T-helper 2 cell treated with Interferon-gamma antibody and Interleukin-4, amounts not matched to agents 5 μg/mL and 100 μg/mL, for 36 hours (primary cell): ENCODE results near the gene SLC8A1.
"Not testable (repeated sequence)": the region's sequence is repeated elsewhere in the genome, so short reads cannot be mapped to it uniquely, and the experiment has no call there.

Experiments
- DNase-seq: peaks from one replicate; pipeline ENCODE4 v3.0.0; 2021; ENCODE audit warnings: low spot score
- H3K27ac Mint-ChIP-seq: one replicate; pipeline ENCODE4 v1.8.0; 2021; ENCODE audit warnings: mild to moderate bottlenecking, mixed read lengths
- H3K27me3 Mint-ChIP-seq: one replicate; pipeline ENCODE4 v1.8.0; 2021; ENCODE audit warnings: low read depth, mixed read lengths
- H3K36me3 Mint-ChIP-seq: one replicate; pipeline ENCODE4 v1.8.0; 2021; ENCODE audit warnings: low read depth, mixed read lengths
- H3K4me1 Mint-ChIP-seq: one replicate; pipeline ENCODE4 v1.8.0; 2021; ENCODE audit warnings: low read depth, mixed read lengths
- H3K4me3 Mint-ChIP-seq: one replicate; pipeline ENCODE4 v1.8.0; 2022; ENCODE audit warnings: mild to moderate bottlenecking, moderate library complexity, mixed read lengths
- H3K9me3 Mint-ChIP-seq: one replicate; pipeline ENCODE4 v1.8.0; 2021; ENCODE audit warnings: mixed read lengths

SLC8A1 gene

DNA sequence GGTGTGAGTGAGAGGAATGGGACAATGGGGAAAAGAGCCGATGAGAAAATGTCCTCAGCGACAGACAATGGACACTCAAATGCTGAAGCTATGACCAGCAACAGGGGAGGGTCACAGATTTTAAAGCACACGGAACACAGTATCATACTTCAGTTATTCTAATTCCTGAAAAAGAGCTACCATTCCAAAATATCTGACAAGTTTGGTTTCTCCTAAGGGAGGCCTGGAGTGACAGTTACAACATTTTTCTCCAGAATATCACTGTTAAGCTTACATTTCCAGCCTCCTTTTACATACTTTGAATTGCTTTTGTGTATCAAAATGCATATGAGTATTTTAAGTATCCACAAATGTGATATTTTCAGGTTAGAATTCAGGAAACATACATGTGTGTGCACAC, 351.2 kb downstream of the SLC8A1 start:
- Mint-ChIP-seq H3K27me3 (peaks cover 3% of the 10 kb centered on the region), H3K9me3 (no peaks in the 10 kb centered on the region), H3K27ac (no peak overlapping the region), H3K4me3 (no peak overlapping the region), H3K4me1 (peaks cover 8% of the 10 kb centered on the region), H3K36me3 (peaks cover 2% of the 10 kb centered on the region)
- DNase-seq, result no peak

DNA sequence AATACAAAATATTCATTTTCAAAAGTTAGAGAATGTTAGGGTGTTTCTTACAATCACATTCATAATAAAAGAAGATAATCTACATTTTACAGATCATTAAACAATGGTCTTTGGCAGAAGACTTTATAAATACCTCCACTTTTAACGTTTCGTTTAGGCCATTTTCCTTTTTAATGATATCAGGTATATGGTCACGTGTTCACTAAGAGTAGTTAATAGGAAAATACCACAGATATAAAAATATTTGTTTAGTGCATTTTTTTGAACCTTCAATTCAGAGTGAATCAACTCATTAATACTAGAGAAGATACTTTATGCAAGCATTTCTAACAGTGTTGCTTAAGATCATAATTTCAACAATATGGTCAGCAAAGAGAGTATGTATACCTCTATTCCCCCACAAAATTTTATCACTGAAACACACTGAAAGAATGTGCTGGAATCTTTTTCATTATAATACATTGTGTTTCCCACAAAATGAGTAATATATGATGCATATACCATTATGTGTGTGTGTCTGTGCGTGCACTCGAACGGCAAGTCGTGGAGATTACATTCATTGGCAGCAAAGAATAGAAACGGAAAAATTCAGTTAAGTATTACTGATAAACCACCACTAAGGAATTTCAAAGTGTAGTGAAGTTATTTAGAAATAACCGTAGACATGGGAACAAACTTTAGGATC, 353.0 kb downstream of the SLC8A1 start:
- no peak overlapping the region for H3K4me3 Mint-ChIP-seq
- H3K4me1 Mint-ChIP-seq, result peaks cover 11% of the 10 kb centered on the region
- no peak for DNase-seq
- H3K36me3 Mint-ChIP-seq, result peaks cover 2% of the 10 kb centered on the region
- no peaks in the 10 kb centered on the region for H3K9me3 Mint-ChIP-seq
- H3K27me3 Mint-ChIP-seq, result peaks cover 3% of the 10 kb centered on the region
- no peak overlapping the region for H3K27ac Mint-ChIP-seq

DNA sequence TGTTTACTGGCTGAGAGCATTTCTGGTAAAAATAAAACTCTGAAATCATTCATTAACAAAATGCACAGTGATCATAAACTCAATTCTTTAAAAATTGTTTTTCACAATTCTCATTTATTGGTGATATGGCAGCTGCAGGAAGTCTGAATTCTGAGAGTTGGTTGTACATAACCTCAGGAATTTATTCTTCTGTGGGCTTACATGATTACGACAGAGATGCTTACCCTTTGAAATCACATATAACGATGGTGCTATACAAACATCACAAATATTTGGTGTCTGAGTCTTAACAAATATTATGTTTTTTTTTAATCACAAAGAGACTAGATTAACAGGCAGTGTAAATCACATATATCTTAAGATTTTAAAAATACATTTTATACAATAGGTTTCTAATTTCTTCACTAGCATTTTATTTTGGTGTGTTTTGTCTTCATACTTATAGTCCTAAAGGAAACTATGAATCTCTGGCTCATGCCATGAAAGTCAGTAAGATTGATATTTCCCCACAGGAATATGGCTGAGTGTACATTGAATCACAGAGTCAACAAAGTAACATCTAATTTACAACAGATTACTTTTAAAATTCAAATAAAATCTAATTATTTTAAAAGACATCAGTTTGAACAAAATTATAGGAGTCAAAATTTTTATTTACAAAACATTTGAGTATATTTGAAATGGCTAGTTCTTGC, 354.1 kb downstream of the SLC8A1 start:
- H3K27ac Mint-ChIP-seq, result no peak overlapping the region
- H3K9me3 Mint-ChIP-seq, result no peaks in the 10 kb centered on the region
- H3K4me3 Mint-ChIP-seq, result no peak overlapping the region
- H3K27me3 Mint-ChIP-seq, result no peaks in the 10 kb centered on the region
- H3K36me3 Mint-ChIP-seq, result peaks cover 2% of the 10 kb centered on the region
- no peak for DNase-seq
- H3K4me1 Mint-ChIP-seq, result peaks cover 13% of the 10 kb centered on the region

- peaks cover 17% of the 10 kb centered on the region for H3K4me1 Mint-ChIP-seq
- no peak overlapping the region for H3K4me3 Mint-ChIP-seq
- H3K27me3 Mint-ChIP-seq, result no peaks in the 10 kb centered on the region
- H3K9me3 Mint-ChIP-seq, result no peaks in the 10 kb centered on the region
- DNase-seq, result no peak
- H3K36me3 Mint-ChIP-seq, result peaks cover 2% of the 10 kb centered on the region
- H3K27ac Mint-ChIP-seq, result no peak overlapping the region
Observed at GRCh38 chr2:40096360-40096759, 355.5 kb downstream of the SLC8A1 start.

GRCh38 chr2:40095000-40095399, 356.9 kb downstream of the SLC8A1 start:
- H3K4me3 Mint-ChIP-seq, result no peak overlapping the region
- H3K36me3 Mint-ChIP-seq, result peaks cover 2% of the 10 kb centered on the region
- no peak overlapping the region for H3K27ac Mint-ChIP-seq
- H3K4me1 Mint-ChIP-seq, result peaks cover 10% of the 10 kb centered on the region
- DNase-seq, result no peak
- no peaks in the 10 kb centered on the region for H3K27me3 Mint-ChIP-seq
- no peaks in the 10 kb centered on the region for H3K9me3 Mint-ChIP-seq

GRCh38 chr2:40094451-40094850, 357.4 kb downstream of the SLC8A1 start:
- no peaks in the 10 kb centered on the region for H3K27me3 Mint-ChIP-seq
- no peaks in the 10 kb centered on the region for H3K9me3 Mint-ChIP-seq
- peaks cover 10% of the 10 kb centered on the region for H3K4me1 Mint-ChIP-seq
- no peak overlapping the region for H3K4me3 Mint-ChIP-seq
- no peaks in the 10 kb centered on the region for H3K36me3 Mint-ChIP-seq
- H3K27ac Mint-ChIP-seq, result no peak overlapping the region
- DNase-seq, result no peak

- Mint-ChIP-seq H3K4me1 (peaks cover 10% of the 10 kb centered on the region), H3K9me3 (no peaks in the 10 kb centered on the region), H3K4me3 (no peak overlapping the region), H3K27ac (no peak overlapping the region), H3K27me3 (no peaks in the 10 kb centered on the region), H3K36me3 (peaks cover 1% of the 10 kb centered on the region)
- no peak for DNase-seq
Observed at GRCh38 chr2:40093021-40093675, 358.7 kb downstream of the SLC8A1 start.

GRCh38 chr2:40090044-40090443, 361.8 kb downstream of the SLC8A1 start:
- H3K36me3 Mint-ChIP-seq, result peaks cover 2% of the 10 kb centered on the region
- H3K27me3 Mint-ChIP-seq, result no peaks in the 10 kb centered on the region
- peaks cover 8% of the 10 kb centered on the region for H3K4me1 Mint-ChIP-seq
- no peak overlapping the region for H3K4me3 Mint-ChIP-seq
- no peak for DNase-seq
- no peaks in the 10 kb centered on the region for H3K9me3 Mint-ChIP-seq
- no peak overlapping the region for H3K27ac Mint-ChIP-seq

- DNase-seq, result no peak
- no peaks in the 10 kb centered on the region for H3K27me3 Mint-ChIP-seq
- peaks cover 5% of the 10 kb centered on the region for H3K9me3 Mint-ChIP-seq
- H3K27ac Mint-ChIP-seq, result no peak overlapping the region
- H3K36me3 Mint-ChIP-seq, result peaks cover 4% of the 10 kb centered on the region
- no peak overlapping the region for H3K4me3 Mint-ChIP-seq
- H3K4me1 Mint-ChIP-seq, result peaks cover 9% of the 10 kb centered on the region
Observed at GRCh38 chr2:40087927-40088326, 364.0 kb downstream of the SLC8A1 start.

DNA sequence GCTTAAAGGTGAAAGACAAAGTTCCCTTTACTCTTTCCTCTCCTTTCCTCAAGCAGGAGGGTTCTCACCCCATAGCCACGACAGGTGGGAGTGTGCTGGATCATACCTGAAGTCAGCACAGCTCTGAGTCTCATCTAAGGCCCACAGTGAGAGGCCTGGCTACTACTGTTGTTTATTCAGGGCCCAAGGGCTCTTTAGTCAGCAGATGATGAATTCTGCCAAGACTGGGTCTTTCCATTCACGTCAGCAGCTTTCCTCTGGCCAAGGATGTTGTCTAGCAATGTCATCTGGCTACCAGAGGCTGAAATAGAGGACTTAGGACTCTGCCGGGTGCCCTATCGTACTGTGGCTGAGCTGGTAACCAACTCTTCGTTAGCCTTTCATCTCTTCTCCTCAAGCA, 364.5 kb downstream of the SLC8A1 start:
- no peaks in the 10 kb centered on the region for H3K27me3 Mint-ChIP-seq
- DNase-seq, result no peak
- H3K27ac Mint-ChIP-seq, result no peak overlapping the region
- peaks cover 9% of the 10 kb centered on the region for H3K4me1 Mint-ChIP-seq
- no peak overlapping the region for H3K4me3 Mint-ChIP-seq
- peaks cover 4% of the 10 kb centered on the region for H3K36me3 Mint-ChIP-seq
- H3K9me3 Mint-ChIP-seq, result peaks cover 5% of the 10 kb centered on the region

GRCh38 chr2:40085786-40086185, 366.1 kb downstream of the SLC8A1 start:
- H3K36me3 Mint-ChIP-seq, result peaks cover 9% of the 10 kb centered on the region
- no peak for DNase-seq
- no peaks in the 10 kb centered on the region for H3K27me3 Mint-ChIP-seq
- H3K9me3 Mint-ChIP-seq, result peaks cover 10% of the 10 kb centered on the region
- H3K4me1 Mint-ChIP-seq, result peaks cover 5% of the 10 kb centered on the region
- no peak overlapping the region for H3K4me3 Mint-ChIP-seq
- H3K27ac Mint-ChIP-seq, result no peak overlapping the region

GRCh38 chr2:40073336-40073735, 378.6 kb downstream of the SLC8A1 start:
- DNase-seq, H3K27ac Mint-ChIP-seq, H3K36me3 Mint-ChIP-seq, H3K27me3 Mint-ChIP-seq, H3K4me3 Mint-ChIP-seq, H3K4me1 Mint-ChIP-seq: not testable (repeated sequence)
- peaks cover 35% of the 10 kb centered on the region for H3K9me3 Mint-ChIP-seq

DNA sequence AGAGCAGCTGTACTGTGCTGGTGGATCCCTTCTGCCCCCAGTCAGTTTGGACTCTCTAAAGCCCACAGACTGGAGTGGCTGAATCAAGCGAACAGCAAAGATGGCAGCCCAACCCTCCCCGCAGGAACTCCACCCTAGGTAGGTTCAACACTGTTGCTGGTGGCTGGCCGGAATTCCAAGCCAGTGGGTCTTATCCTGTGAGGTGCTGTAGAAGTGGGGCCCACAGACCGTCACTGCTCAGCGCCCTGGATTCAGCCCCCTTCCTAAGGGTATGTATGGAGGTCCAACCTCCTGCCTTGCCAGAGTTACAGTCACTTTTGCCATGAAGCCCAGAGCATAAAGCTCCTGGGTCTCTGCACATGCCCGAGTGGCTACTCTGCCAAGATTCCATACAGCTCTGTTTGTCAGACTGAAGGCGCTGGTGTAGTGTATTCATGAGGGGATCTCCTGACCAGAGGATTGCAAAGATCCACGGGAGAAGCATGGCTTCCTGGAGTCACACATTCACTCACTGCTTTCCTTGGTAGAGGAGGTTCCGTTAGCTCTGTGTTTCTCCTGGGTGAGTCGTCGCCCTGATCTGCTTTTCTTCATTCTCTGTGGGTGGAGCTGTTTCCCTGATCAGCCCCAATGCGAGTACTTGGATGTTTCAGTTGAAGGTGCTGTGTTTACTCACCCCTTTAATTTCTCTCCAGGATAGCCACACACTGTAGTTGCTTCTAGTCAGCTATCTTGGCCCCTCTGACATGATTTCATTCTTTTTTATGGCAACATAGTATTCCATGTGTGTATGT, 379.3 kb downstream of the SLC8A1 start:
- Mint-ChIP-seq H3K27ac (no peak overlapping the region), H3K27me3 (no peaks in the 10 kb centered on the region), H3K4me1 (no peaks in the 10 kb centered on the region), H3K36me3 (peaks cover 11% of the 10 kb centered on the region), H3K9me3 (peaks cover 39% of the 10 kb centered on the region), H3K4me3 (no peak overlapping the region)
- no peak for DNase-seq

GRCh38 chr2:40062381-40062780, 389.5 kb downstream of the SLC8A1 start:
- Mint-ChIP-seq H3K4me1 (no peaks in the 10 kb centered on the region), H3K9me3 (peaks cover 43% of the 10 kb centered on the region), H3K27ac (no peak overlapping the region), H3K4me3 (no peak overlapping the region), H3K36me3 (peaks cover 21% of the 10 kb centered on the region), H3K27me3 (no peaks in the 10 kb centered on the region)
- no peak for DNase-seq
